GM21717 (cell line): Measurements from ENCODE around the gene LINC01488.

ENCODE experiments used
- ATAC-seq: cut with Tn5 transposase; IDR thresholded peaks from one replicate; pipeline ENCODE4 v1.9.1; 2021; ENCODE audit warnings: mild to moderate bottlenecking, moderate library complexity; ENCODE audit not compliant: unreplicated experiment

LINC01488 gene

DNA sequence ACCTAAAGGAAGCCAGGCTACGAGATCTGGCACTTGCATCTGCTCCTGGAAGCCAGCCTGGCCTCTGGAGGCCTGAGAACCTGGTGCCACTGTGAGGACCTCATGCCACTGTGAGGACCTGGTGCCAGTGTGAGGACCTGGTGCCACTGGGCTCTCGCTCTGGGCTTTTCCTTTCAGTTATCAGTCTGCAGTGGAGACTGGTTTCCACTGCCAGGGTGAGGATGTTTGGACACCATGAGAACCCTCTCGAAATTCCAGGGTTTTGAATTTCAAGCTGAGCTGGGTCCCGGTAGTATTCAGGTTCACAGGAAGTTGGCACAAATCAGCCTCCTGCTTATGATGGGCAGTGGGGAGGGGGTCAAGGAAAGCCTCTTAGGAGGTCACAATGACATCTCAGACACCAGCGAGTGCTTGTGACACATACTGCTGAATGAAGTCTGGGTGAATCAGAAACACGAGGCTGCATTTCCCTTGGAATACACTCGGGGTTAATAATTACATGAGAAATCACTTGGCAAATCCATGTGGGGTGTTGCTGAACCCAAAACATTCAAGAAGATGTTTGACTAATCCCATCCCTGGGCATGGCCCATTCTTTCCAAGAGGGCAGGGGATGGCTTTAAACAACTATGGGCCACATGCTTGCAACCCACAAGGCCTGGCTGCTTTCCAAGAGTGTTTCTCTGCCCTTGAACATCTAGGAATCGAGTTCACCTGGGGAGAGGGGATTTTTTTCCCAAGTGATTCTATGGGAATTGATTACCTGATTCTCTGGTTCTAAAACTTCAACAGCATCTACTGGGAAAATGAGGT lies 60.2 kb downstream of the LINC01488 start:
- ATAC-seq: no peak

DNA sequence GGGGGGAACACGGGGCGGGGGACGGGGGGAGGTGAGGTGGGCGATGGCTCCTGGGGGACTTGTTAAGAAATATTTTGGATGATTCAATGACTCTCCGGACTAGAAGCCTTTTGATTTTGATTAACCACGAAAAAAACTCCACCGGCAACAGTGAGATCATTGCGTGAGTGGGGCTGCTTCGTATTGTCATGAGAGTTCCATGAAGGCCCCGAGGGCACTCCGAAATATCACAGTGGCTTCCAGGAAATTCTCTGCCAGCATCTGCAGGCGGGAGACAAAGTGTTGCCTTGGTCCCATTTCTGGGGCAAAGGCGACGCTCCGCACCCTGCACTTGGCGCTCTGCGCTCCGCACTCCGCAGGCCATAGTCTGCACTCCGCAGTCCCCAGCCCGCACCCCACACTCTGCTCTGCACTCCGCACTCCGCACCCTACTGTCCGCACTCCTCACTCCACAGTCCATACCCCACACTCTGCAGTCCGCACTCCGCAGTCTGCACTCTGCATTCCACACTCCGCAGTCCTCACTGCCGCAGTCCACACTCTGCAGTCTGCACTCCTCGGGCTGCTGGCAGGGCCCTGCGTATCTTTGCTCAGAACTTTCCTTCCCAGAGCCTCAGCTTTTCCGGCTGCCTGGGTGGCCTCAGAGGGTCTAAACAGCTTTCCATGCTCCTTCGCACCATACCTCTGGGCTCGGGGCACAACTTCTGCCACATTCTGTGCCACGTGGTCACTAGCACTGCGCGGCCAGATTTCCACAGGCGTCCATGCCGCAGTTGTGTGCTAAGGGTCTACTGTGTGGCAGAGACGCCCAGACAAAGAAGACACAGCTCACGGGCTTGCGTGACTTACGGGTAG lies 61.1 kb downstream of the LINC01488 start:
- ATAC-seq: no peak
